Adrenal gland (tissue), 12 donors: Measurements from ENCODE around the gene PNLIPRP2. TPM values are rescaled to one million over a fixed set of nuclear protein-coding genes. Genes with fewer than 3 reads are reported as not detected.

Source experiments
- DNase-seq, 7 donors: peaks; one replicate each; pipeline ENCODE4 v3.0.0-alpha.2; 2019 to 2020
- H3K27ac ChIP-seq, 5 donors: fragments of 200-600 bp; sonication (generic) in 4 of 5; 1 replicate in 3 of 5; 2 replicates in 2 of 5; pipeline versions ENCODE4 v1.5.1 to v1.8.0; 2016 to 2020; ENCODE audit warnings: mild to moderate bottlenecking in 1 of 5
- H3K27me3 ChIP-seq: fragments of 200-600 bp; 2 replicates; pipeline ENCODE4 v1.8.0; 2021
- H3K36me3 ChIP-seq, 2 donors: fragments of 200-600 bp; replicated peaks in 1 of 2; 1 replicate in 1 of 2; 2 replicates in 1 of 2; pipeline versions ENCODE4 v1.5.1 to v1.8.0; 2018 to 2022
- H3K4me1 ChIP-seq, 2 donors: fragments of 200-600 bp; replicated peaks in 1 of 2; 1 replicate in 1 of 2; 2 replicates in 1 of 2; pipeline versions ENCODE4 v1.5.1 to v1.8.0; 2018 to 2021
- H3K4me3 ChIP-seq, 4 donors: fragments of 200-600 bp; sonication (generic) in 3 of 4; one replicate each; pipeline ENCODE4 v1.5.1; 2016 to 2018
- H3K9me3 ChIP-seq, 3 donors: fragments of 200-600 bp; sonication (generic) in 1 of 3; replicated peaks in 1 of 3; 1 replicate in 2 of 3; 2 replicates in 1 of 3; pipeline versions ENCODE4 v1.5.1 to v1.8.0; 2016 to 2021
- POLR2A ChIP-seq, 2 donors: fragments of 450-650 bp; IDR thresholded peaks; one replicate each; pipeline ENCODE4 v1.6.1; 2017; ENCODE audit warnings: antibody characterized with exemption in 2 of 2, mild to moderate bottlenecking in 2 of 2, moderate library complexity in 1 of 2
- WGBS, 4 donors: extraction: QIAGEN DNeasy Blood & Tissue Kit in 2 of 4; methylation state at CpG; one replicate each; pipeline versions ENCODE4 v1.1.5 to v1.1.7; 2013 to 2017; 5-methylcytosine and 5-hydroxymethylcytosine counted together
- intact Hi-C, 2 donors: fragments of 100-400 bp; cut with DNase I; formaldehyde crosslinking; loops; one replicate each; pipeline versions ENCODE4 v1.14.1 to v1.15.0; 2022 to 2023
- polyA plus RNA-seq, 3 donors: library from polyadenylated mRNA; stranded (reverse); fragments of 200-250 nt in 2 of 3; fragments of 350-450 nt in 1 of 3; fragmentation: Illumina TruSeq in 1 of 3; extraction: RNeasy Lipid Tissue Mini Kit (QIAGEN cat#74804) in 1 of 3; gene quantifications; one replicate each; pipeline ENCODE4 v1.2.3, GENCODE V29; 2013 to 2014
- total RNA-seq, 9 donors: library from RNA; depleted of rRNA in 4 of 9; stranded (reverse); fragments of >200 nt in 4 of 9; fragments of 120-200 nt in 1 of 9; fragmentation: NEBNext Ultra II Directional in 1 of 9; extraction: Animal tissue kit (Norgen Biotek cat#: 25700) in 1 of 9; gene quantifications; one replicate each; pipeline versions ENCODE4 v1.1.0 to v1.2.4, GENCODE V29; 2013 to 2023
- TF ChIP-seq, protein P1 (sequence below), 6 experiments: fragments of 450-650 bp in 4 of 6; fragments of 200-600 bp in 2 of 6; sonication (generic) in 1 of 6; IDR thresholded peaks; 1 replicate in 5 of 6; 2 replicates in 1 of 6; pipeline versions ENCODE4 v1.5.1 to v1.8.0; 2016 to 2021; ENCODE audit warnings: antibody characterized with exemption in 6 of 6, mild to moderate bottlenecking in 2 of 6, moderate library complexity in 1 of 6
- donor health status: healthy with polysubstance abuse.
- donor health status: Bipolar disorder and iron deficiency.
- donor health status: DM: yes; HTN: yes; CAD: no.
- donor health status: DM: no; HTN: no; CAD: no.
- donor health status: DM: no; HTN: no; CAD: no.
- donor health status: DM: yes; HTN: yes; CAD: no.

Gene PNLIPRP2
- total and polyA plus RNA-seq, 12 donors = 0.15 to 1.1 (median 0.89) TPM; not detected in 6

DNA sequence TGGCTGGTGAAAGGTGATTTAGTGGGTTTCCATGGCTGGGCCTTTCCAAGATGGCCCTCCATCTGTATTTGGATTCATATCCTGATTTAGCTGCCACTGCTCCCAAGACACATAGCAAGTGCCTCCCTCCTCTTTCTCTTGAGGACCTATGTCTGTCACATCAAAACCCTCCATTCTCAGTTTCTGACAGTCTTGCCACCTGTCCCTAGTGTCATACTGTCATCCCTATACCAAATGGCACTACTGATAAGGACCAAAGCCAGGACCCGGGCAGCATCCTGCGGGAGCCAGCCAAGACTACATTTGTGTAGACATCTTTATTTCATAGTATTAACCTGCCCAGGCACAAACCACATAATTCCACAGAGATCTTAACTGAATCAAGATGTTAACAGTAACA lies 34.8 kb downstream of the PNLIPRP2 start:
- intact Hi-C loops = no loop called here
- DNase-seq = no peak
- WGBS, 4 donors = 87 to 96% (median 91%) methylated on average over 2 of the region's 2 CpGs
- Histone ChIP-seq H3K27me3 (no peaks in the 10 kb centered on the region), H3K9me3 (no peaks in the 10 kb centered on the region), H3K27ac (no peak overlapping the region), H3K4me1 (no peaks in the 10 kb centered on the region), H3K36me3 (no peaks in the 10 kb centered on the region), H3K4me3 (no peak overlapping the region)
- TF ChIP-seq, protein P1, sequence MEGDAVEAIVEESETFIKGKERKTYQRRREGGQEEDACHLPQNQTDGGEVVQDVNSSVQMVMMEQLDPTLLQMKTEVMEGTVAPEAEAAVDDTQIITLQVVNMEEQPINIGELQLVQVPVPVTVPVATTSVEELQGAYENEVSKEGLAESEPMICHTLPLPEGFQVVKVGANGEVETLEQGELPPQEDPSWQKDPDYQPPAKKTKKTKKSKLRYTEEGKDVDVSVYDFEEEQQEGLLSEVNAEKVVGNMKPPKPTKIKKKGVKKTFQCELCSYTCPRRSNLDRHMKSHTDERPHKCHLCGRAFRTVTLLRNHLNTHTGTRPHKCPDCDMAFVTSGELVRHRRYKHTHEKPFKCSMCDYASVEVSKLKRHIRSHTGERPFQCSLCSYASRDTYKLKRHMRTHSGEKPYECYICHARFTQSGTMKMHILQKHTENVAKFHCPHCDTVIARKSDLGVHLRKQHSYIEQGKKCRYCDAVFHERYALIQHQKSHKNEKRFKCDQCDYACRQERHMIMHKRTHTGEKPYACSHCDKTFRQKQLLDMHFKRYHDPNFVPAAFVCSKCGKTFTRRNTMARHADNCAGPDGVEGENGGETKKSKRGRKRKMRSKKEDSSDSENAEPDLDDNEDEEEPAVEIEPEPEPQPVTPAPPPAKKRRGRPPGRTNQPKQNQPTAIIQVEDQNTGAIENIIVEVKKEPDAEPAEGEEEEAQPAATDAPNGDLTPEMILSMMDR (IDR thresholded peaks at IDR 0.05) = no peak
- no peak for TF ChIP-seq POLR2A (IDR thresholded peaks at IDR 0.05)

DNA sequence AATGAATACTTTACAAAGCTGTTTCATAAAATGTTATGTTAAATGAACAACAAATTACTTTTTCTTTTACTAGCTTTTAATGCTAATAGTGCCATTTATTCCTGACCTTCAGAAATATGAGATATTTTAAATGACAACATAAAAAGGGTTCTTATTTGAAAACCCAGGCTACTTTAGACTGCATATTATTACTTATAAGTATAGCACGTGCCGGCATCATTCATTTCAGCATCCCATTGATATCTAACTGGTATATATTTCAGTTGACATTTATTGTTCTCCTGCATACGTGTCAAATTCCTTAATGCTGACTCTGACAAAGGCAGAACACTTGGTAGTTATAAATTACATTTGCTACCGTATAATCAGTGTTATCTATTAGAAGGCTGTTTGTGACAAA lies 35.3 kb downstream of the PNLIPRP2 start:
- no peaks in the 10 kb centered on the region for H3K27me3 ChIP-seq
- H3K27ac ChIP-seq = no peak overlapping the region
- H3K4me3 ChIP-seq = no peak overlapping the region
- TF ChIP-seq, protein P1 (IDR thresholded peaks at IDR 0.05) = no peak
- no peak for TF ChIP-seq POLR2A (IDR thresholded peaks at IDR 0.05)
- H3K9me3 ChIP-seq = no peaks in the 10 kb centered on the region
- intact Hi-C loops = no loop called here
- no peaks in the 10 kb centered on the region for H3K4me1 ChIP-seq
- DNase-seq = no peak
- H3K36me3 ChIP-seq = no peaks in the 10 kb centered on the region
- WGBS, 4 donors = 80 to 88% (median 86%) methylated on average over 4 of the region's 4 CpGs

DNA sequence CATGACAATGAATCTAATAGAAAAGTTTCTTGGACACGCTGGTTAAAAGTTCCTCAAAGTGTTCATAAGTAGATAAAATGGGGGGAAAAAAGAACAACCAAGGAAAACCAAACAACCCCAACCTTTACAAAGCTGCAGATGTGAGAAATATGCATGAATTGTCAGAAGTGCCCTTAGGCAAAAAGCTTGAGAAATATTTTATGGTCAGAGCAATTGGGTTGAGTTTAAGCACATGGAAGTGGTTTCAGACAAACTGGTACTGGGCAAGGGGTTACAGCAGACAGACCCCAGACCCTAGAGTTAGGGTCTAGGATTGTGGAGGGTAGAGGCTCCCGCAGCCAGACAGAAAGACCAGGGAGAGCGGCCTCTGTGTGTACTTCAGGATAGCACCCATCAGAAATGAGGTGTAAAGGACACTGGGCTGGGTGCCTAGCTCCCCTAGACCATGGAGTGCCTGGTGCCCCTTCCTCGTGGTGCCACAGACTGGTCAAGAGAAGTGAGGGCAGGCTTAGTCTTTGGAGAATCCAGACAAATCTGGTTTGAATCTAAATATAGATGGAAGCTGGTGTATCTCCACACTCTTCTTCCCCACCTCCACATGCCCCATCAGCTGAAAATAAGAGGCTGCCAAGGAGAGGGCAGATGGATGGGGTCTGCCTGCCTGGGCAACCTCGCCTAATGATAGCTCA lies 37.3 kb downstream of the PNLIPRP2 start:
- no peak overlapping the region for H3K27ac ChIP-seq
- 86 to 93% (median 90%) methylated on average over 5 of the region's 5 CpGs for WGBS, 4 donors
- no peaks in the 10 kb centered on the region for H3K27me3 ChIP-seq
- DNase-seq = no peak
- intact Hi-C loops = no loop called here
- no peak overlapping the region for H3K4me3 ChIP-seq
- no peaks in the 10 kb centered on the region for H3K36me3 ChIP-seq
- H3K9me3 ChIP-seq = no peaks in the 10 kb centered on the region
- no peaks in the 10 kb centered on the region for H3K4me1 ChIP-seq
- TF ChIP-seq, protein P1 (IDR thresholded peaks at IDR 0.05) = no peak
- no peak for TF ChIP-seq POLR2A (IDR thresholded peaks at IDR 0.05)

DNA sequence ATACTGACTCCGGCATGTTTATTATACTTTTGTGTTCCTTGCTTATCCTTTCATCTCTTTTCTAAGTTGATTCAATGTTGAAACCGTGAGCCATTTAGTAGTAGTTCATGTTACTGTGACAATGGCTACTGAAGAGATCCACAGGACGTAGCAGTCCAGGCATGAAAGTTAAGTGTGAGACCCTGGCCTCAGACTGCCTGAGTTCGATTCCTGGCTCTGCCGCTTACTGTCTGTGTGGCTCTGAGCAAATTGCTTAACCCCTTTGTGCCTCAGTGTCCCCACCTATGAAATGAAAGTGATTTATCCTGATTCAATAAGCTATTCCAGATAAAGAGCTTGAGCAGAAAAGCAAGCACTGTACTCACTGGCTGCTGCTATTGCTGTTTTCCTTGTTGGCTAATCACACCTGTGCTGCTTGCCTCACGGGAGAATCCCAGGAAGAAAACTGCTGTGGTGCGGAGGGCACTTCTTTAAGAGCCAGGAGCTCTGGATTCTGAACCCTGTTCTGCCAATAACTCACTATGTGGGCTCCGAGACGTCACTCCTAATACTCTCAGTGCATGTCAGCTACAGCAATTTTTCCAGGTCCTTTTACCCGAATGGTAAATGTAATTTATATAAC lies 38.4 kb downstream of the PNLIPRP2 start:
- no peaks in the 10 kb centered on the region for H3K36me3 ChIP-seq
- no peak for DNase-seq
- intact Hi-C loops = no loop called here
- no peak overlapping the region for H3K27ac ChIP-seq
- H3K4me3 ChIP-seq = no peak overlapping the region
- no peaks in the 10 kb centered on the region for H3K9me3 ChIP-seq
- H3K4me1 ChIP-seq = no peaks in the 10 kb centered on the region
- WGBS, 4 donors = 74 to 83% (median 83%) methylated on average over 10 of the region's 10 CpGs
- TF ChIP-seq POLR2A (IDR thresholded peaks at IDR 0.05) = no peak
- TF ChIP-seq, protein P1 (IDR thresholded peaks at IDR 0.05) = no peak
- no peaks in the 10 kb centered on the region for H3K27me3 ChIP-seq
